ENCODE data around the gene KLHL6. TPM values are rescaled to one million over a fixed set of nuclear protein-coding genes. Genes with fewer than 3 reads are reported as not detected.
"Not testable (repeated sequence)": the region's sequence is repeated elsewhere in the genome, so short reads cannot be mapped to it uniquely, and the experiment has no call there.

Gene KLHL6
- total RNA-seq, 1 experiment from 2014 or later = not detected

- in situ Hi-C loops (cut with HindIII; ENCODE audit: low sequenced_read_pairs) = no loop called here
- no peak for DNase-seq (ENCODE audit: low spot score)
These were observed 63.3 kb downstream of the KLHL6 start for GRCh38 chr3:183491923-183492848.

DNA sequence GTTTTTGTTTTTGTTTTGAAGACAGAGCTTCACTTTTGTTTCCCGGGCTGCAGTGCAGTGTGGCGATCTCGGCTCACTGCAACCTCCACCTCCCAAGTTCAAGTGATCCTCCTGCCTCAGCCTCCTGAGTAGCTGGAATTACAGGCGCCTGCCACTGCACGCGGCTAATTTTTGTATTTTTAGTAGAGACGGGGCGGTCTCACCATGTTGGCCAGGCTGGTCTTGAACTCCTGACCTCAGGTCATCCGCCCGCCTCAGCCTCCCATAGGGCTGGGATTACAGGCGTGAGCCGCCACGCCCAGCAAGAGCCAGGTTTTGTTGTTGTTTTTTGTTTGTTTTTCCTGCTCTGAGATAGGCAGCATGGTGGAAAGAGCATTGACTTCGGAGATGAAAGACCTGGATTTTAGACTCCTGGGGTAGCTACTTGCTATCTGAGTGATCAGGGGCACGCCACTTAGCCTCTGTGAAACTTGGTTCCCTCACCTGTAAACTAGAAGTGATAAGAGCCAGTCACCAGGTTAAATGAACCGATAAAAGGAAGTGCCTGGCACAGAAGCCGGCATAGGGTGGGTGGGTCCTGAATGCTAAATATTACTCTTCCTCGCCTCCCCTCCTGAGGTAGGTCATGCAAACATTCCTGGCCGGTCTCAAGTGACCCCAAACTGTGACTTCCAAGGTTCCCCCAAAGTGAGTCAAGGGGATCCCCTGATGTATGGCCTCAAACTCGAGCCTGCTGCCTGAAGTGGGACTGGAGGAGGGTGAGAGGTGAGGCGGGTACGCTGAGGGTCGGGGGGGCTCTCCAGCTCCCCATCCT is 64.2 kb downstream of the KLHL6 start:
- DNase-seq (ENCODE audit: low spot score) = no peak
- in situ Hi-C loops (cut with HindIII; ENCODE audit: low sequenced_read_pairs) = no loop called here

- in situ Hi-C loops (cut with HindIII; ENCODE audit: low sequenced_read_pairs) = no loop called here
- DNase-seq (ENCODE audit: low spot score) = no peak
These were observed 64.9 kb downstream of the KLHL6 start for GRCh38 chr3:183490653-183491052.

GRCh38 chr3:183490211-183490601 is 65.3 kb downstream of the KLHL6 start:
- in situ Hi-C loops (cut with HindIII; ENCODE audit: low sequenced_read_pairs) = no loop called here
- no peak for DNase-seq (ENCODE audit: low spot score)

- no peak for DNase-seq (ENCODE audit: low spot score)
- in situ Hi-C loops (cut with HindIII; ENCODE audit: low sequenced_read_pairs) = no loop called here
These were observed 65.9 kb downstream of the KLHL6 start for GRCh38 chr3:183489455-183490210.

- in situ Hi-C loops (cut with HindIII; ENCODE audit: low sequenced_read_pairs) = no loop called here
- DNase-seq (ENCODE audit: low spot score) = no peak
These were observed 67.2 kb downstream of the KLHL6 start for GRCh38 chr3:183488343-183488742.

DNA sequence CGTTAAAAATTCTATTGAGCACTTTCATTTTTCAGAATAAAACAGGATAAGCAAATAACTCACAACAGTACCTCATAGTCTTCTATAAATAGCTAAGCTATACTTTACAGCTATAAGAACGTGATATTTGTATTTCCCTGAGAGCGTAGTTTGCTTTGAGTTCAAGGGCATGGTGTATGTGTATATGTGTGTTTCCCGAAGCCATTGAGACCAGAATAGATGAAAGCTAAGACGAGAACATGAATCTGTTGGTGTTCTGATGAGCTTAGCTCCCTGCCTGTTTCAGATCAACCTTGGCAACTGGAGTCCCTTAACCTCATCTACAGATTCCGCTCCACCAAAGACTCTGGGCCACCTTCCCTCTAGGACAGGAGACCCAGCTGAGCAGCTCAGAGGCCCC is 67.6 kb downstream of the KLHL6 start:
- in situ Hi-C loops (cut with HindIII; ENCODE audit: low sequenced_read_pairs) = no loop called here
- no peak for DNase-seq (ENCODE audit: low spot score)

GRCh38 chr3:183487016-183487415 is 68.5 kb downstream of the KLHL6 start:
- in situ Hi-C loops (cut with HindIII; ENCODE audit: low sequenced_read_pairs) = no loop called here
- DNase-seq (ENCODE audit: low spot score) = no peak

- DNase-seq (ENCODE audit: low spot score) = no peak
- in situ Hi-C loops (cut with HindIII; ENCODE audit: low sequenced_read_pairs) = no loop called here
These were observed 69.0 kb downstream of the KLHL6 start for GRCh38 chr3:183486472-183486871.

DNA sequence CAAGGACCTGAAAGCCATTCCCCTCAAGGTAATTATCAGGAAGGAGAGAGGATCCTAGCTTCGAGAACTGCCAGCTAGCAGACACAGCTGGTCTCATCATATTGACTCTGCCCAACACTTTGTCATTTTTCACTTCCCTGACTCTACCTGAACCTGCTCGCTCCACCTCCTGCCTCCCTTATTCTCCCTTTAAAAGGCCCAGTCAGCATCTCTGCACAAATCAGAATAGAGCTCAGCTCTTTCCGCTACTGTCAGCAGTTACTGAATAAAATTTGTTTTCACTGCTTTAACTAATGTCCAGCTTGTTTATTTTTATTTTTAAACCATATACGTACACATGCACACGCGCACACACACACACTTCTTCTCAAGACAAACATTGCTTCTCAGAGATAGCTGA is 69.9 kb downstream of the KLHL6 start:
- in situ Hi-C loops (cut with HindIII; ENCODE audit: low sequenced_read_pairs) = no loop called here
- DNase-seq (ENCODE audit: low spot score) = no peak

DNA sequence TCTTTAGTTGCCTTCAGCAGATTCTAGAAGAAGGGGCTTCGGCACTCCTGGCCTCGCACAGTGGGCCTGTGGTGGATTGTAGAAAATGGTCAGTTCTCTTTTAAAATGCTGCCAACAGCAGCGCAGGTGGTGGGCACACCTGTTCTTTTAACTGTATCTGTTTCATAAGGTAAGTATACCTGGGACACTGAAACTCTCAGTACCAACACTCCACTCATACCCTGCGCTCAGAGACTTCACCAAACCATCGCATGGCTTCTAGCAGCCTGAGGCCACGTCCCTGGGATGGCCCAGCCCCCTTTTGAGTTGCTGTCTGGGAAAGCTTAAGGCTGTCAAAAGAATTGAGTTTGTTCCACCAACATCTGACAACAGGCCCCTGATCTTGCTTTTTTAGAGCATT is 70.4 kb downstream of the KLHL6 start:
- in situ Hi-C loops (cut with HindIII; ENCODE audit: low sequenced_read_pairs) = no loop called here

GRCh38 chr3:183484431-183485075 is 71.0 kb downstream of the KLHL6 start:
- DNase-seq (ENCODE audit: low spot score) = no peak
- in situ Hi-C loops (cut with HindIII; ENCODE audit: low sequenced_read_pairs) = no loop called here

More for the DNA sequence above, 70.4 kb downstream of the KLHL6 start:
- no peak for DNase-seq (ENCODE audit: low spot score)

GRCh38 chr3:183481582-183481981 is 73.9 kb downstream of the KLHL6 start:
- no peak for DNase-seq (ENCODE audit: low spot score)
- in situ Hi-C loops (cut with HindIII; ENCODE audit: low sequenced_read_pairs) = no loop called here

DNA sequence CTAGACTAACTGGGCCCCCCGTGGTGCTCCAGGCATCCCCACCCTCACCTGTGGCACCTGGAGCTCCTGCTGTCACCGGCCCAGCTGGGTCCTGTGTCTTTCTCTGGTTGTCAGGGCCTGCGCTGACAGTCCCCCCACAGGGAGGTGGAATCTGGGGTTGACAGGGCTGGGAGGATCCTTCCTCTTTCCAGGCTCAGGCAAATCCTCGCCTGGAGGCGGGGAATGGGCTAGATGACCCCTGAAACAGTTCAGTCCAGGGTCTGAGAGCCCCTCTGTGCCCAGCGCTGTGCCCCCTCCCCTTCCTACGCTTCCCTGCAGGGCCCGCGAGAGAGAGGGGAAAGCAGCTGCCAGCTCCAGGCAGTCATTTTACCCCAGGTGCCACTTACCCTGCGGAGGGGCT is 77.0 kb downstream of the KLHL6 start:
- no peak for DNase-seq (ENCODE audit: low spot score)
- in situ Hi-C loops (cut with HindIII; ENCODE audit: low sequenced_read_pairs) = no loop called here

- in situ Hi-C loops (cut with HindIII; ENCODE audit: low sequenced_read_pairs) = no loop called here
- no peak for DNase-seq (ENCODE audit: low spot score)
These were observed 77.6 kb downstream of the KLHL6 start for GRCh38 chr3:183477801-183478456.

DNA sequence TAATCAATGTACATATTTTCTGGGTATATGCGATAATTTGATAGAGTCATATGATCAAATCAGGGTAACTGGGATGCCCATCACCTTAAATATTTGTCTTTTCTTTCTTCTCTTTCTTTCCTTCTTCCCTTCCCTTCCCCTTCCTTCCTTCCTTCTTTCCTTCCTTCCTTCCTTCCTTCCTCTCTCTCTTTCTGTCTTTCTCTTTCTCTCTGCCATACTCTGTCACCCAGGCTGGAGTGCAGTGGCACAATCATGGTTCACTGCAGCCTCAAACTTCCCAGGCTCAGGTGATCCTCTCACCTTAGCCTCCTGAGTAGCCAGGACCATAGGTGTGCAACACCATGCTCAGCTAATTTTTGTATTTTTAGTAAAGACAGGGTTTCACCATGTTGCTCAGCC is 79.7 kb downstream of the KLHL6 start:
- in situ Hi-C loops (cut with HindIII; ENCODE audit: low sequenced_read_pairs) = not testable (repeated sequence)

GRCh38 chr3:183475016-183475763 is 80.3 kb downstream of the KLHL6 start:
- DNase-seq (ENCODE audit: low spot score) = no peak
- in situ Hi-C loops (cut with HindIII; ENCODE audit: low sequenced_read_pairs) = no loop called here

More for the DNA sequence above, 79.7 kb downstream of the KLHL6 start:
- not testable (repeated sequence) for DNase-seq (ENCODE audit: low spot score)

- in situ Hi-C loops (cut with HindIII; ENCODE audit: low sequenced_read_pairs) = no loop called here
- DNase-seq (ENCODE audit: low spot score) = no peak
These were observed 81.5 kb downstream of the KLHL6 start for GRCh38 chr3:183473969-183474368.

All from G401 (cell line).